HG03460 (cell line): Measurements from ENCODE around the gene VCP.

Source experiments
- ATAC-seq: cut with Tn5 transposase; IDR thresholded peaks from one replicate; pipeline ENCODE4 v1.9.1; 2021; ENCODE audit not compliant: unreplicated experiment

Gene VCP

DNA sequence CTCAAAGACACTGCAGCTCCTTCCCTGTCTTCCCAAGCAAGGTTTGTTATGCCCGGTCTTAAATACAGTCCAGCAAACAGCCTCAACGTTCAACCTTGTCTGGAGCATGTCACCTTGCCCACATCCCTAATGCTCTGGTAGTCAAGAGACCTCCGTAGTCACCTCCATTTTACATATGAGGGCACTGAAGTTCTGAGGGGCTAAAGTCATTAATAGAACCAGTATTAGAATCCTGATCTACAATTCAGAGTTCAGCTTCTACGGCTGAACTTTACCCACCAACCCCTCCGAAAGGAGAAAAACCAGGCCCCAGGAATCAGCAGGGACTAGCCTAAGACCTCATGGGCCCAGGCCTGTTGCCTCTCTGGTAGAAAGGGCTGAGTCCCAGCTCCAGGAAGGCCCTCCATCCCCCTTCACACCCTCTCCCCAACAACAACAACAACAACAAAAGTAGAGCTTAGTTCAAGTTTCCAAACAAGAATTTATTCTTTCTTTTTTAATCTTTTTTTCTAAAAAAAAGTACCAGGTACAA lies 31.3 kb upstream of the VCP start:
- ATAC-seq, result no peak

DNA sequence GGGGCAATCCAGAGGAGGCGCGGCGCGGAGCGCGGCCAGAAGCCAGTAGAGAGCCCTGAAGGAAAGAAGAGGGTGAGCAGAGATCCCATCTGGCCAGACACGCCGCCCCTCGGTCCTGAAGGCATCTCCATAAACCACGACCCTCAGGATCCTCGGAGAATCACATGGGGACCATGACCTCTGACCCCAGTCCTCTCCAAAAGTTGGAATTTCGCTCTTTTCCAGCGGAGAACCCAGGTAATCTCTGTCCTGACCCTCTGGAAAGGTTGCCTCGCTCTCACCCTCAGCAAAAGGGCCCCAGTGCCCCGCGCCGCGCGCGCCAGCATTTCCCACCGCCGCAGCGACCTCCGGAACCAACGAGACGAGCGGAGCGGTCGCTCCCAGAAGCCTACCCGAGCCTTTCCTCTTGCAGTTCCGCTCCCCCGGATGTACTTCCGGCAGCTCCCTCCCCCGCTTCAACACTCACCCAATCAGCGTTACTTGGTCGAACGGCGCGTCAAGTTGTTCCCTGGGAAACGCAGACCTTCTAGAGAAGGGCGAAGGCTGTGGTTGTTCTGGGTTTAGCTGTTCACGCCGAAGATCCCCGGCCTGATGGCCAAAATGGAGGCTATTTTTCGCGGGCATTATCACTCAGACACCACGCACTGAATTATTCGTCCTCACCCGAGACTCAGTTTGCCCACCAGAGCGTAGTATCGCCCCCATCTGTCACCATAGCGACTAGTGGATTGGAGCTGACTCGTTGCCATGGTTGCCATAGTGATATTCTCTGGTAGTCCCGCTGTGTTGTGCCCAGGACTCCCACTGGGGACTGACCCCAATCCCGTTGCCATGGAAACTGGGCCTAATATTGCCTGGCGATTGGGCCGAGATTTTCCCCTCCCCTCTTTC lies 30.6 kb upstream of the VCP start, which contains the start of gene STOML2:
Gene STOML2, minus strand, starts transcription at position 363 of the 891 bp plus-strand sequence. Its CDS starts 37 bp downstream, at position 326.
- peak; percentile 98 for ATAC-seq

DNA sequence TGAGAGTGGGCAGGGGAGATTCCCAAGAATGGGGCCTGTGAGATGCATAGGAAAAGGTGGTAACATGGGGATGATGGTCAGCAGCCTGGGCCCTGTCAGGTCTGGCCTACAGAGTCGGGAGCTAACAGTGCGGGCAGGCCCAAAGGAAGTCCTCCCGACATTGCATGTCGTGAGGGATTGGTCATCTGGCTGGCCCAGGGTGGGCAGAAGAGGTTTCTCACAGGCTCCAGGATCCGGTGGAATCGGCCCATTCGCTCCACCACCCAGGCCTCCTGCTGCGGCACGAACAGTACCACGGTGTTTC lies 30.0 kb upstream of the VCP start:
- ATAC-seq, result no peak

DNA sequence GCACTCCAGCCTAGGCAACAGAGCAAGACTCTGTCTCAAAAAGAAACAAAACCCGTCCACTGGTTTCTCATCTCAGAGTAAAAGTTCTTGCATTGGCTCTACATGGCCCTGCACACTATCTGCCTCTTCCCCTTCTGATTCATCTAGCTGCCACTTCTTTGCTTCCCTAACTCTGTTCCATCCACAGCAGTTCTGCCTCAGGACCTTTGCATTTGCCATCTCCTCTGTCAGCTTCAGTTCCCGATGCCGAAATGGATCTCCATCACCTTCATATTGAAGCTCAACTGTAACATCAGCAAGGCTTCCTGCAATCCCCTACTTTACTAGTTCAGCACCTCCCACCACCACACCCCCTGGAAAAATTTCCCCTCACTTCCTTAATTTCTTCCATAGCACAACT lies 25.1 kb upstream of the VCP start:
- no peak for ATAC-seq

DNA sequence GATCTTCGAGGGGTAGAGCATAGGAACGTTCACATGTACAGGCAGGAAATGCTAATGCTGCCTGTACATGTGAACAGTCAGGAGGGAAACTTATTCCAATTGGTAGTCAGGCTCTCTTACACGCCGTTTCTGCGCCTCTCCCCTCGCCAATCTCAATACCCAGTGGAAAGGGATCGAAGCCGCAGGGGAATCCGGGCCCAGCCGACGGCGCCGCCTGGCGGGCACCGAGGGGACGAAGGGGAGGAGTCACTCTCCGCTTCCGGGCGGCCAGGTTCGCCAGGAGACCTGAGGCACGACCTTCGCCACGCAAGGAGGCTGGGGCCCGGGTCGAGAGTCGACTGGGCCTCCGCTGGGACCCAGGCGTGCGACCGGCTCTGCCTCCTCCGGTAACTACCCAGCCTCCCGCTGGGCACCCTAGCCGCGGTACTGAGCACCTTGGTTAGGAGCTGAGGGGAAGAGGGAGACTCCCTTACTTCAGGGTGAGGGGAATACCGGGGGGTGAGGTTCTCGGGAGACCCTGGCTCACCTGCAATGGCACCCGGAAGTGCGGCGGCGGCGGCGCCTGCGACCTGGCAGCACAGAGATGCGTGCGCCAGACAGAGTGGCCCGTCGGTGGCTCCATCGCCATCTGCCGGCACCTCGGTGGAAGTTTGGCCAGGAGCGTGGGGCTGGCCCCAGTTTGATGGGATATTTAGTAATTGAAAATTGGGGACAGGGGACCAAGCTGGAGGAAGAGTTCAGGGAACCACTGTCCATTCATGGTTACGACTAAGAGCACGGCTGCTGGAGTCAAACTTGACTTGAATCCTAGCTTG lies 23.8 kb upstream of the VCP start, which contains the start of gene PIGO:
Gene PIGO, minus strand, starts transcription at position 557 of the 815 bp plus-strand sequence. CDS start 1,026 bp downstream, outside the sequence.
- ATAC-seq, result peak; percentile 93

DNA sequence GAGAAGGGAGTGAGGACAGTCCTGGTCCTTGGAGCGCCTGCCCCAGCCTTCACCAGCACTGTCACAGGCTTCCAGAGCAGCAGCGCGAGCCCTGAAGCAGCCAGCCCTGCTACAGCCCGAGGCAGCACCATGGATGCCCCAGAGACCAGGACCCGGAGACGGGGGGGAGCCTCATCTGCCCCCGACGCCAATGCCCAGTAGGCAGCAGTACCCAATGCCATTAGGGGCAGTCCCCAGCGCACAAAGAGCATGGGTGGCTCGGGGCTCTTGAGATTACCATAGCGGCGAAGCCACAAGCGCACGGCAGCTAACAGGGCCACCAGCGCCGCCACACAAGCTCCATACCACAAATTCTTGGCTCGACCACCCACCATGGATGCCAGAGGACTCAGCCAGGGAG lies 19.1 kb upstream of the VCP start:
- ATAC-seq, result no peak

DNA sequence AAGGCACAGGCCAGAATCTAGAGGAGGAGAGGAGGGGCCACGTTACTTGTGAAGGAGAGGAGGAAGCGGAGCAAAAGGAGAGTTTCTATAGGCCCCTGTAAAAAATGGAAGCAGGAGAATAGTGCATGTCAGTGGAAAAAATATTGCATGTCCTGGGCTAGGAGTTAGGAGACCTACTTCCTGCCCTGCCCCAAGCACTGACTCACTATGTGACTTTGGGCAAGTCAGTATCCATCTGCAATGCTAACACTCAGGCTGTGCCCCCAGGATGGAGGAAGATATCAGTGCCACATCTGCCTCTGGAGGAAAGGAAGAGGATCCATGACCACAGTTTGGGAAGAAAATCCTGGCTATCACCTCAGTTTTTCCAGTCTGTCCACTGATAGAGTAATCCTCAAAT lies 17.0 kb upstream of the VCP start:
- no peak for ATAC-seq

DNA sequence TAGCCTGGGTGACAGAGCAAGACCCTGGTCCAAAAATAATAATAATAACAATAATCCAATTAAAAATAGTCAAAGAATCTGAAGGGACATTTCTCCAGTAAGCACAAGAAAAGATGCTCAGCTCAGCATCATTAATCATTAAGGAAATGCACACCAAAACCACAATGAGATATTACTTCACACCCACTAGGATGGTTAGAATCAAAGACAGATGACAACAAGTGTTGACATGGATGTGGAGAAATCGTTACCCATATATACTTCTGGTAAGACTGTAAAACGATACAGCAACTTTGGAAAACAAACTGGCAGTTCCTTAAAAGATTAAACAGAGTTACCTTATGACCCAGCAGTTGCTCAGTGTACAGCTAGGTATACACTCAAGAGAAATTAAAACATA lies 12.7 kb upstream of the VCP start:
- ATAC-seq, result no peak

DNA sequence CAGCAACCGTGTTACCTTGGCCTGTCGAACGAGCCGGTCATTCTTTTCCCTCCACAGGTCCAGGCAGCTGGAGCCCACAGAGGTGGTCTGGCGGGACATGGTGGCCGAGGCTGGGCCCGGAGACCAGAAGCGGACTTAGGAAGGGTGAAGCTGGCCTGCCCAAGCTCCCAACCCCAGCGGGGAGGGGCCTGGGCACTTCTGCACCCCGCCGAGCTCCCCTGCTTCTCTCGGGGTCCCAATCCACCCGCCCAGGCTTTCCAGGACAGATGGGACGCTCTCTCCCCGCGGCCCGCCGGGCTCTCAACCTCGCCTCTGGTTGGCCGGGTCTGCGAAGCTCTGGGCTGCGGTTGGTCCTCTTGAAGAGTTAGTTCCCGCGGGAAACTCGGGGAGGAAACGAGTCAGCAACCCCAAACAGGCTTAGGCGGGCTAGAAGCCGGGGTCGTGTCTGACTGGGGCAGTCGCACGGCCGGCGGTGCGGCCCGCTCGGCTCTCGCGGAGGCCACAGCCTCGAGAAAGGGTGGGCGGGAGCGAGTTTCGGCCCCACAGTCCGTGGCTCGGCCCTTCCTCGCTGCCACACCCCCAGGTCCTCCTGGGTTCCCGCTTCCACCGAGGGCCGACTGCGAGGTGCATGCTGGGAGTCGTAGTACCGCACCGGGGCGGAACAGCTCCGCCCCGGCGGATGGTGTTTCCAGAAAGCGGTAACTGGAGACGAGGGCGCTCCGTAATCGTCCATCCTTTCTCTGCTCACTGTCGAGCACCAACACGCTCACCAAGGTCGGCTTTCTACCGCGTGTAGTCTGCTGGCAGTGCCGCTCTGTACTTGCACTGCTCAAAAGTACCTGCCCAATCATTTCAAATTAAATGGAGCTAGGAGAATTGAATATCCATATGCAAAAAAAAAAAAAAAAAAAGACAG lies 7.3 kb upstream of the VCP start, which contains the start of gene FANCG:
Gene FANCG, minus strand, starts transcription at position 517 of the 916 bp plus-strand sequence. Its CDS starts 418 bp downstream, at position 99.
- ATAC-seq, result peak; percentile 91

DNA sequence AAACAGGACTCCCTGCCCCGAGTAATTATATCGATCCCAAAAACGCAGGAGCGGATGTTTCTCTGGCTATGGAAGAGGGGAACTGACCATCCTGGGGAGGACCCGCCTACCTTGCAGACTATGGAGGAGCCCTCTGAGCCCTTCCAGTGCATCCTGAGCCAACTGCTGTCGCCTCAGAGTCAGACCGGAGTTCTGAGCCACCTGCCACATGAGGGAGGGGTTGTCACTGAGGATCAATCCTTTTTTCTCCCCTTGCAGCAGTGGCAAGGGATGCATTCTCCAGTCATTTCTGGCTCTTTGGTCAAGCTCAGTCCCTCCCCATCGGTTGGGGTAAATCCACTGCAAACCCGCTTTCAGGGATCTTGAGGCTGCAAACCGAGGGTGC lies 6.6 kb upstream of the VCP start:
- no peak for ATAC-seq

DNA sequence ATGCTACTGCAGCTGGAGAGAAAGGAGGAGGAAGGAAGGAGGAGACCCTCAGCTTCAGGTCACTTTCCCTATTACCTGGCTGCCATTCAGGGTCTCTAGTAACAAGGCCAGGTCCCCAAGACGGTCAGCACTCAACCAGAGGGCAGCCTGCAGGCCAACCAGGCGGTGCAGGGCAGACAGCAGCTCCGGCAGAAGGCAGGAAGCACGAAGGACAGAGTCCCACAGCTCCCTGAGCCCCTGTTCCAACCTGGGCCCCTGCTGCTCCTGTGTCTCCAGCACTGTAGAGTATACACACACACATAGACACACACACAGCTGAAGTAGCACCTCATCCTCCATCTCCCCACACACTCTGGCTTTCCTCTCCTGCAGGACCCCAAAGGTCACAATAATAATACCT lies 5.6 kb upstream of the VCP start:
- no peak for ATAC-seq

DNA sequence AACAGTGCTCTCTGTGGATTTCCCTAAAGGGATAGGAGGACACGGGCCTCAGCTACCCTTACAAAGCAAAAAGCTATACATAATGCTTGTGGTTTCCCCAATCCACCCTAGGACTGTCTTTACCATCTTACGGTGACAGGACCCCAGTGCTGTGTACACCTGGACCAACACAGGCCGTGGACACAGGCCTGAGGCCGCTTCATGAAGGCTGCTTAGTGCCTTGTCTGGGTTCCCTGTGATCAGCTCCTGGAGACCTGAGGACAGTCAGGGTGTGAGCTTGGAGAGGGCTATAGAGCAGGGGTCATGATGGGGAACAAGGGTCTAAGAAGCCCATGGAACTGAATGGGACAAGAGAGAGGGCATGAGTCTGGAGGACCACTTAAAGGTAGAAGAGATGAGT lies 4.4 kb upstream of the VCP start:
- no peak for ATAC-seq

DNA sequence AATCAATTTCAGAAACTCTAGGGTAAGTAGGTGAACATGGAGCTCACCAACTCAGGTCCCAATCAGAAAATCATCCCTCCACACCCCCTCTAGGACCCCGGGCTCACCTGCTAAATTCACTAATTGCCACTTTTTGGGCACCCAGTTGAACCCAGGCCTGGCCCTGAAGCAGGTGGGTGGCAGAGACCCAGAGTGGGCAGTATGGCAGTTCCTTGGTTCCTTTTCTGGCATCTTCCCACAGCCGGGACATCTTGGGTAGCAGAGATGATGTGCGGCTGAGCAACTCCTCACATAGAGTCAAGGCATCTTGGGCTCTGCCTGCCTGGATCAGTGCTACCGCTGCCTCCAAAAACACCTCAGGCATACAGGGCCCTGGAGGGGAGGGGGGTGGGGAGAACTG lies 2.9 kb upstream of the VCP start:
- ATAC-seq, result no peak

DNA sequence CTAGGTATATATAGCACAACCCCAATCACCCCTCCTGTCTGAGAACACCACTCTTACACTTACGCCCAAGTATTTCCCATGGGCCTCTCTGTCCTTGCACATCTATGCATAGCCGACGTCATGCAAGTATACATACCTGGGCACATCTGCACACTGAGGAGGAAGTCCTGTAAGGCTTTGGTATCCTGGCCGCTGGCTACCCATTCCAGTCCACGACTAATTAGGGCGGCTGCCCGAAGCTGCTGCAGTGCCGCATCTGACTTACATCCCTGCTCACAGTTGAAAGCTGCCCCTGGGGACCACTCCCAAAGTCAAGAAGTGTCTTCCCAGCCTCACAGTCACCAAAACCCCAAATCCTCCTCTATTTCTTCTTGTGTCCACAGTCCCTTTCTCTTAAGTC lies 2.4 kb upstream of the VCP start:
- ATAC-seq, result no peak

DNA sequence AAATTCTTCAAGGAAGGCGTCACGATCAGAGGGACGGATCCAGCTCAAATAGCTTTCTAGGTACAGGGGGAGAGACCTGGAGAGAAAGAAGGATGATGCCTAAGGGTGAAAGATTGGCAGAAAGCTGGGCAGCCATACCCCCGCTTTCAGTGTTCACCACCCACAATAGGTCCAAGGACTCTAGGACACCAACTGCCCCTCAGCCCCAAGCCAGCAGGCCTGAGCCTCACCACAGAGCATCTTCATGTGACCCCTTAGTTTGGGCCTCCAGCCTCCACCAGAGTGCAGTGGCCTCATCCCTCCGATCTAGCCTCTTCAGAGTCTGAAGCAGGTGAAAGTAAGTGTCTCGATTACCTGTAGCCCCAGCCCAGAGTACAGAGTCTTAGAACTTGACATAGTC lies 1.7 kb upstream of the VCP start:
- ATAC-seq, result no peak

DNA sequence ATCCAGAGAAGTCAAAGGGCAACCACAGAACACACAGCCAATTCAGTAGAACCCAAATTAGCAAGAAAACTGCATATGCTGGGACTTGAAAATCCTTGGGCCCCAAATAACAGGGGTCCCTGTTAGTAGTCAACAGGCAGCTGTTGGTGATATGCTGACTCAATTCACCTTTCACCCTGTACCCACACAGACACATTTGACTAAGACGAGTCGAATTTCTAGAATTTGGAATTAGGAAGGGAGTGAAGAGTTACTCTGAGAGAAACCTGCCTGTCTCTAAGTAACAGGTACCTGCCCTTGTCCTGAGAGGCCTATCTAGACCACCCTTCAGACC lies 821 bp upstream of the VCP start:
- ATAC-seq, result no peak

DNA sequence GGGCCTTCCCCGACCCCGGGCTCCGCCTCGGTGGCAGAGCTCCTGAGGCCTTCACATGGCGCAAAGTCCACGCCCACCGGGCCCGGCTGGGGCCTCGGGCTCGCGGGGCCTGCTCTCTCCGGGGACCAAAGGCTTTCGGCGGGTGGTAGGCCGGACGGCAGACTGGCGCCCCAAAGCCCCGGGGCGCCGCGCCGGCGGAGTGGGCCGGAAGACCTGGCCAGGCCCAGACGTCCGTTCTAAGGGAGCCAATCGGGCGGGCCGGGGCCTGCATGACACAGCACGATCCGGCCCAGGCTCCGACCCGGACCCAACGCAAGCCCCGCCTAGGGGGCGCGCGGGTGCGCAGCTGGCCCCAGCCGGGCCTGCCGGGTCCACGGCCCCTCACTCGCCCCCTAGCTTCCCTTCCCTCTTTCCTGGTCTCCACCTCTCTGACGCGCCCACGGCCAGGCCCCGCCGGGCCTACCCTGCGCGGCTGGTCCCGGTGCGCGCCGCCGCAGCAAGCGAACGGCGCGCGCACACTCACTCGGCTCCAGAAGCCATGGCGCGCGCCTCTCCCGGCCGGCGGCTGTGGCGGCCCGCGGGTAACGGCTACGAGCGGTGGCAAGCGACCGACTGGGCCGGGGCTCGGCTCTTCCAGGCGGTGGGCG lies 488 bp downstream of the VCP start:
- ATAC-seq, result peak; percentile 49

DNA sequence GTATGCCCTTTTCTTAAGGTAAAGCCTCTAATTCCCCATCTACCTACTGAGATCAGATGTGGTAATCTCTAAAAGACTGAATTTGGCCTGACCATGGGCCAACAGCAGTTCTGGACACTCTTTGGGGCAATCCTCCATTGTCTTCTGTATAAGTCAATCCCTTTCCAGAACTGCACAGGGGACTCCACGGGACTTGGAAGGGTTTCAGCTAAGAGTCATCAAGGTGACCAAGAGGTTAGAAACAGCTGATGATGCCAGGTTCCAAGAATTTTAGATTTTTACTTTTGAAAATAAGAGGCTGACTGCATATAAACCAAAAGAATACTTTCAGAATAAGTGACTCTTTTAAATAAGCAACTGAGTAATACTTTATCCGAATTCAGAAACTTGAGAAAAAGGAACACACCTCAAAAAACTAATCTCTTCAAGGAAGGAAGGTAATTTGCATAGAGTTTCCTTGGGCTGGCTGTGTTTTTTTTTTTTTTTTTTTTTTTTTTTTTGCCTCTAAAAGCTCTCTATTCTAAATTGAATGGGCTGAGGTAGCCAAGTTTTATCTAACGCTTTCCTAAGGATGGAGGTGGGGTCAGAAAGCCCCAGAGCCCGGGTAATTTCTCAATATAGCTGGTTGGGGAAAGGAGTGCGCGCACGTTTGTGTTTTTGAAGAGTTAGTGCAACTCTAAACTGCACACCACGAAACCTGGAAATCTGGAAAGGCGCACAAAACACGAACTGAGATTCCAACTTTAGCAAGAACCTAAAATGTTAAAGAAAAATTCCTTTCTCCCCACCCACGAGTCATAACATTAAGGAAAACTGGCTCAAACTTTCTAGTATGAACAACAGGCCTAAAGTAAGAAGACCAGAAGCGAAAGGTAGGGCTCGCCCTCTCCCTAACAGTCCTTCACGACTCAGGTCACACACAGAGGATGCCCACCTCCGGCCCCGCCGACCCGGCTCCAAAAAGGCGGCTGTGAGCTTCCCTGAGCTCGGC lies 1.3 kb downstream of the VCP start:
- ATAC-seq, result no peak

DNA sequence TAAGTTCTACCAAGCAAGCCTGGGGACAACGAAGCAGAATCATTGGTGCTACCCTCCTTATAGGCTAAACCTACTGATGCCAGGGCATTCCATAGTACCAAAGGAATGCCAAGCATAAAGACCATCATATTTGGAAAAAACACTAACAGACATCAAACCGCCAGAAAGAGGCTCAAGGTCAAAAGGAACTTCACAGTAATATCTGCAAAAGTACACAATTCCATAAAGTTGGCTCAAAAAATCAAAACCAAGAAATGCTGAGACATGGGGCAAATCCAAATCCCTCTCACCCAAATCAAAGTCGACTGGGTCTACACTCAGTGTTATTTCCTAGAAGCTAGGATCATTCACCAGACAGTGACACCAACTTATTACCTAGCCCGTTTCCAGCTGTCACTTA lies 3.4 kb downstream of the VCP start:
- ATAC-seq, result no peak
